Ishikawa (cell line): ENCODE measurements around the gene DCC.

Experiments
- CEBPB ChIP-seq: IDR thresholded peaks from 2 replicates; pipeline ENCODE4 v1.6.1; 2012
- CREB1 ChIP-seq: IDR thresholded peaks from 2 replicates; pipeline ENCODE4 v1.6.1; 2012; ENCODE audit warnings: low read depth
- EGR1 ChIP-seq: IDR thresholded peaks from 2 replicates; pipeline ENCODE4 v1.6.1; 2012
- EP300 ChIP-seq: IDR thresholded peaks from 2 replicates; pipeline ENCODE4 v1.6.1; 2012; ENCODE audit warnings: borderline replicate concordance
- FOXM1 ChIP-seq: IDR thresholded peaks from 2 replicates; pipeline ENCODE4 v1.6.1; 2012; ENCODE audit warnings: low read depth, borderline replicate concordance
- MAX ChIP-seq: IDR thresholded peaks from 2 replicates; pipeline ENCODE4 v1.6.1; 2012
- NFIC ChIP-seq: IDR thresholded peaks from 2 replicates; pipeline ENCODE4 v1.6.1; 2012
- RAD21 ChIP-seq: IDR thresholded peaks from 2 replicates; pipeline ENCODE4 v1.6.1; 2012; ENCODE audit warnings: low read depth
- REST ChIP-seq: IDR thresholded peaks from 2 replicates; pipeline ENCODE4 v1.6.1; 2012; ENCODE audit warnings: low read depth, mild to moderate bottlenecking
- TAF1 ChIP-seq: IDR thresholded peaks from 2 replicates; pipeline ENCODE4 v1.6.1; 2012; ENCODE audit warnings: low read depth, mild to moderate bottlenecking
- TCF12 ChIP-seq: IDR thresholded peaks from 2 replicates; pipeline ENCODE4 v1.6.1; 2012; ENCODE audit warnings: low read depth
- TEAD4 ChIP-seq: IDR thresholded peaks from 2 replicates; pipeline ENCODE4 v1.6.1; 2012
- USF1 ChIP-seq: IDR thresholded peaks from 2 replicates; pipeline ENCODE4 v1.6.1; 2012
- YY1 ChIP-seq: IDR thresholded peaks from 2 replicates; pipeline ENCODE4 v1.6.1; 2012; ENCODE audit warnings: low read depth
- ZBTB7A ChIP-seq: IDR thresholded peaks from 2 replicates; pipeline ENCODE4 v1.6.1; 2012; ENCODE audit warnings: low read depth

The DCC gene

GRCh38 chr18:53387581-53387980 lies 1047.6 kb downstream of the DCC start:
- TF ChIP-seq EP300: no peak

- TF ChIP-seq CREB1 (no peak), TAF1 (no peak), YY1 (no peak), NFIC (no peak), FOXM1 (no peak), TEAD4 (no peak), REST (no peak)
These were observed 1062.7 kb downstream of the DCC start for GRCh38 chr18:53402670-53403069.

GRCh38 chr18:53408271-53408670 lies 1068.3 kb downstream of the DCC start:
- TF ChIP-seq CEBPB (no peak), NFIC (no peak), TCF12 (no peak), ZBTB7A (no peak), RAD21 (no peak), REST (no peak), YY1 (no peak), TEAD4 (no peak), TAF1 (no peak), CREB1 (no peak), USF1 (no peak), EP300 (no peak), EGR1 (no peak)

GRCh38 chr18:53411511-53411910 lies 1071.5 kb downstream of the DCC start:
- TF ChIP-seq ZBTB7A (no peak), RAD21 (no peak), TEAD4 (no peak)

GRCh38 chr18:53417003-53417402 lies 1077.0 kb downstream of the DCC start:
- TF ChIP-seq CREB1 (no peak), FOXM1 (no peak), RAD21 (no peak), TAF1 (no peak), MAX (no peak), REST (no peak), EGR1 (no peak), TEAD4 (no peak), NFIC (no peak), YY1 (no peak), TCF12 (no peak), ZBTB7A (no peak), CEBPB (no peak), USF1 (no peak), EP300 (no peak)

- TF ChIP-seq YY1 (no peak), EP300 (no peak), CREB1 (no peak), REST (no peak), USF1 (no peak), MAX (no peak), EGR1 (no peak), CEBPB (no peak), NFIC (no peak), ZBTB7A (no peak), TCF12 (no peak), TAF1 (no peak), RAD21 (no peak), FOXM1 (no peak), TEAD4 (no peak)
These were observed 1081.9 kb downstream of the DCC start for GRCh38 chr18:53421869-53422268.
